Activated CD8-positive, alpha-beta memory T cell treated with anti-CD3 and anti-CD28 coated beads, Interleukin-2, amount 50 U/mL, for 1 hour (primary cell): ENCODE data around the gene PPFIA1.
"Not testable (repeated sequence)": the region's sequence is repeated elsewhere in the genome, so short reads cannot be mapped to it uniquely, and the experiment has no call there.

Experiments used
- DNase-seq: peaks from one replicate; pipeline ENCODE4 v3.0.0-alpha.2; 2020; ENCODE audit errors: extremely low read depth

The PPFIA1 gene

GRCh38 chr11:70324376-70325115 is 54.1 kb downstream of the PPFIA1 start:
- DNase-seq: no peak

- no peak for DNase-seq
These were observed 55.3 kb downstream of the PPFIA1 start for GRCh38 chr11:70325824-70326223.

GRCh38 chr11:70326365-70326811 is 55.9 kb downstream of the PPFIA1 start:
- DNase-seq: no peak

GRCh38 chr11:70326833-70327232 is 56.3 kb downstream of the PPFIA1 start:
- no peak for DNase-seq

DNA sequence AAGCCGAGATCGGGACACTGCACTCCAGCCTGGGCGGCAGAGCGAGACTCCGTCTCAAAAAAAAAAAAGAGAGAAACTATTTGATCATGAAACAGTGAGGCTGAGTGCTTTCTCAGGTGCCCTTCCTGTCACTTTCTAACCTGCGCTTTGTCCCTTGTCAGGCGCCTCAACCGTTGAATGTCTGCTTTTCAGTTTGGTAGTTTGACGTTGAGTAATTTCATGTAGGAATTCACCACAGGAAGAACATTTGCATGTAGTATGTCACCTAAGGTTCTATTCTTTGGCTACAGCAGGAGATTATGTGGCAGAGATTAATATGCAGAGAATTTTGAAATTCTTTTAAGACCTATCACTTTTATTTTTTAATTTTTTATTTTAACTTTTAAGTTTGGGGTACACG is 57.2 kb downstream of the PPFIA1 start:
- DNase-seq: no peak

DNA sequence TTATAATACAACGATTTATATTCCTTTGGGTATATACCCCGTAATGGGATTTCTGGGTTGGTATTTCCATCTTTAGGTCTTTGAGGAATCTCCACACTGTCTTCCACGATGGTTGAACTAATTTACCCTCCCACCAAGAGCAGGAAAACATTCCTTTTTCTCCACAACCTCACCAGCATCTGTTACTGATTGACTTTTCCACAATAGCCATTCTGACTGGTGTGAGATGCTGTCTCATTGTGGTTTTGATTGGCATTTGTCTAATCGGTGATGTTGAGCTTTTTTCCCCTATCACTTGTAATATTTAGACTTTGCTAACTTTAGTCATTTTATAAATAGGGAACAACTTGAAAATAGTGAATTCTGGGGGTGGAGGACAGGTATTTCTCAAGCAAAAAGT is 58.1 kb downstream of the PPFIA1 start:
- no peak for DNase-seq

DNA sequence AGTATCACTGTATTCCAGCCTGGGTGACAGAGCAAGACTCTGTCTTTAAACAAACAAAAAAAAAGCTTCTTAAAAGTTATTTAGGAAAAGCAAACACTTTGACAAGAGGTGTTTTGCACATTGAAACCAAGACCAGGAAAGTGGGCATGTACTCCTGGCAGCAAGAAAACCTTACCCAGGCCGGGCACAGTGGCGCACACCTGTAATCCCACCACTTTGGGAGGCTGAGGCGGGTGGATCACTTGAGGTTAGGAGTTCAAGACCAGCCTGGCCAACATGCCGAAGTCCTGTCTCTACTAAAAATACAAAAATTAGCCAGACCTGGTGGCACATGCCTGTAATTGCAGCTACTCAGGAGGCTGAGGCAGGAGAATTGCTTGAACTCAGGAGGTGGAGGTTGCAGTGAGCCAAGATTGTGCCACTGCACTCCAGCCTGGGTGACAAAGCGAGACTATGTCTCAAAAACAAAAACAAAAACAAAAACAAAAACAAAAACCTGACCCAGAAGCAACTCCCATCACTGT is 60.9 kb downstream of the PPFIA1 start:
- DNase-seq: not testable (repeated sequence)

- no peak for DNase-seq
These were observed 61.4 kb downstream of the PPFIA1 start for GRCh38 chr11:70331901-70332300.

DNA sequence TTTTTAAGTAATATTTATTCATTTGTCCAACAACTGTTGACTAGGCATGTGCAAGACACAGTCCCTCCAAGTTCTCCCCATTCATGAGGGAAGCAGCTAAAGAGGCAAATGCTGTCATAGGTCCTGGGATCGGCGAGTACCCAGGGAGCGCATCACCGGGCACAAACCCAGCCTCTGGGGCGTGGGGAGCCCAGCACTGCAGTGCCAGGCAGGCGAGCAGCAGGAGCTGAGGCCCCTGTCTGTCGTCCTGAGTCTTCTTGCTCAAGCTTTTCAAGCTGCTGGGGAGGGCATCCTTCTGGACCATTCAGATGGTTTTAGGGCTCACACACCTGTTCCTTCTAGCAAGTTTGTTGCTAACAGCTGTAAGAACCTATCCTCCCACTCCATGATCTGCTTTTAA is 62.1 kb downstream of the PPFIA1 start:
- no peak for DNase-seq

DNA sequence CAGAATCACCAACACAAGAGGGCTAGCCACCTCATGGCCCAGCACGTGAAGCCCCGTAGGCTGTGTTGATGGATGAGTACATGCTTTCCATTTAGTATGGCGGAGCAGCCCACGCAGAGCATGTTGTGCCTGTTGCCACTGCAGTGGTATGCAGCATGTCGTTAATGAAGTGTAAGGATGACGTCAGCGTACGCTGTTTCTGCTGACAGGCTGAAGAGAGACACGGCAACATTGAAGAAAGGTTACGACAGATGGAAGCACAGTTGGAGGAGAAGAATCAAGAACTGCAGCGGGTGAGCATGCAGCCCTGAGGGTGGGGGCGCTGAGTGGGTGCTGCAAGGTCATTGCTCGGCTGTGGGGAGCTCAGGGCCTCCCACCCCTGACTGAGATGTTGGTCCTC is 62.8 kb downstream of the PPFIA1 start:
- DNase-seq: no peak

GRCh38 chr11:70334351-70334995 is 64.0 kb downstream of the PPFIA1 start:
- DNase-seq: no peak

DNA sequence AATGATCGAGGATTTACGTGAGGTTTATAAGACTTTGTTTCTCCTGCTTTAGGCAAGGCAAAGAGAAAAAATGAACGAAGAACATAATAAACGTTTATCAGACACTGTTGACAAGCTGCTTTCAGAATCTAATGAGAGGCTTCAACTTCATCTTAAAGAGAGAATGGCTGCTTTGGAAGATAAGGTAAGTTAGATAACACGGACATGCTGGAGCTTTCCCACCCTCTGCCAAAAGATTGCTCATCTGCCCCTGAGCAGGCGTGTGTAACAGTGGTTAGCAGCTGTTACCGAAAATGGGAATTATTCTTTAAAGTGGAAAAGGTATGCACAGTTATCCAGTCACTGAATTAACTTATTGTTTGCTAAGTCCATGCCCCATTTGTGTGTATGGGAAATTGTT is 65.0 kb downstream of the PPFIA1 start:
- DNase-seq: no peak

DNA sequence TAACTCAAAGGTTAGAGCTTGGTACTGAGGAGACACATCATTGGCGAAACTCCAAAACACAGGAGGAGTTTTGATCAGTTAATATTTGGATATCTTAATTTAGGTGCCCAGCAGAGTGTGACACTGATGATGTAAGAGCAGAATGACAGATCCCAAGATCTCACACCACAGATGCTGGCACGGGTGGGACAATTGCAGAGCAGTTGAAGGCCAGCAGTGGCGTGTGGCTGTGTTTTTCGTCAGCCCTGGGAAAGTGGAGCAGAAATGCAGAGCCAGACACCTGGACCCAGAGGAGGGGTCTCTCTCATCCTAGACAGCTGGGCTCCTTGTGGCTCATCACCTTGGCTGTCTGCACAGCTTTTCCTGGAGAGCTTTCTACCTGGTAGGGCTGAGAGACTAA is 68.1 kb downstream of the PPFIA1 start:
- no peak for DNase-seq

GRCh38 chr11:70339066-70339465 is 68.6 kb downstream of the PPFIA1 start:
- DNase-seq: no peak

GRCh38 chr11:70341881-70342429 is 71.5 kb downstream of the PPFIA1 start:
- no peak for DNase-seq

- DNase-seq: no peak
These were observed 73.1 kb downstream of the PPFIA1 start for GRCh38 chr11:70343636-70344035.

DNA sequence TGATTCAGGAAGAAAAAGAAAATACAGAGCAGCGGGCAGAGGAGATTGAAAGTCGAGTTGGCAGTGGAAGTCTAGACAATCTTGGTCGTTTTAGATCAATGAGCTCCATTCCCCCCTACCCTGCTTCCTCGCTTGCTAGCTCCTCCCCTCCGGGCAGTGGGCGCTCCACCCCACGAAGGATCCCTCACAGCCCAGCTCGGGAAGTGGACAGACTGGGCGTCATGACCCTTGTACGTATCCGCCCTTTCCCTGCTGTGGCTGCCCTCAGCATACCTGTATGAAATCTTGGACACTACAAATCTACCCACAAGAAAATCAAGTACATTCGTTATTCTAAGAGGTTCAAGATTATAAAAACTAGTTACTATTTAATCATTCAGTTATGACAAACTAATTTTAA is 77.7 kb downstream of the PPFIA1 start:
- no peak for DNase-seq

DNA sequence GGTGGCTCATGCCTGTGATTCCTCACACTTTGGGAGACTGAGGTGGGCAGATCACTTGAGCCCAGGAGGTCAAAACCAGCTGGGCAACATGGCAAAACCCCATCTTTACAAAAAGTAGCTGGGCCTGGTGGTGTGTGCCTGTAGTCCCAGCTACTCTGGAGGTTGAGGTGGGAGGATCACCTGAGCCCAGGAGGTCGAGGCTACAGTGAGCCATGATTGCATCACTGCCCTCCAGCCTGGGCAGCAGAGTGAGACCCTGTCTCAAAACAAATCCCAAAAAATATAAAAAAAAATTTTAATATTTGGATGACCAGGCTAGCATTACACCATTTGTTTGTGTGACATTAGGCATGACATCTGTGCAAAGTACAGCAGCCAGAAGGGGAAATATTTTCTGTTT is 78.1 kb downstream of the PPFIA1 start:
- DNase-seq: no peak

GRCh38 chr11:70351646-70352045 is 81.2 kb downstream of the PPFIA1 start:
- no peak for DNase-seq

GRCh38 chr11:70352100-70352499 is 81.6 kb downstream of the PPFIA1 start:
- DNase-seq: no peak

DNA sequence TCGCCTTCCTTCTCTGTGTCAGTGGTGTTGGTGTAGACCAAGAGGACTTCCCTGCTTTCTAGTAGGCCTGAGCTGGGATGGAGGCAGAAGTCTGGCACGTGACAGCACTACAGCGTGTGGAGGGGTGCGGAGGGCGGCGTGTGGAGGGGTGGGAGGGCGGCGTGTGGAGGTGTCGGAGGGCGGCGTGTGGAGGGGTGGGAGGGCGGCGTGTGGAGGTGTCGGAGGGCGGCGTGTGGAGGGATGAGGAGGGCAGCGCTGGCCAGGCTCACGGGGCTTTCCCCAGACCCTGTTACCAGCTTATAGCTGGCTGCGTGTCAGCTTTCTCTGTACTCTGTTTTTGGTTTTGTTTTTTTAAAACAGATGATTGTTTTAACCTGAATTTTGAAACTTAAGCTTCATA is 82.1 kb downstream of the PPFIA1 start:
- no peak for DNase-seq

- DNase-seq: no peak
These were observed 82.8 kb downstream of the PPFIA1 start for GRCh38 chr11:70353329-70353728.
